Epithelial cell of proximal tubule (primary cell): ENCODE results near the gene AKAP8. TPM values are rescaled to one million over a fixed set of nuclear protein-coding genes. Genes with fewer than 3 reads are reported as not detected.

Experiments used
- DNase-seq: peaks from one replicate; pipeline ENCODE4 v3.0.0-alpha.2; 2011; ENCODE audit warnings: low read depth
- H3K4me3 ChIP-seq: 2 replicates; pipeline ENCODE4 v1.5.1; 2011; ENCODE audit warnings: low read depth, mild to moderate bottlenecking, low read length
- CTCF ChIP-seq: conservative IDR thresholded peaks from 2 replicates; pipeline ENCODE4 v1.5.1; 2012; ENCODE audit warnings: low read depth, mild to moderate bottlenecking, low read length
- total RNA-seq: library from RNA; depleted of rRNA; stranded (reverse); fragments of >200 nt; gene quantifications from 2 replicates; pipeline ENCODE4 v1.2.3, GENCODE V29; 2015

AKAP8 gene
- total RNA-seq, 1 donor from 2014 or later = 14.1 TPM

GRCh38 chr19:15332311-15332996 lies 47.1 kb downstream of the AKAP8 start, which contains the start of gene BRD4:
TSS of gene BRD4 (minus strand) at chr19:15332539. CDS start at chr19:15273099, 59,440 bp downstream.
- DNase-seq = no peak
- peak within 1 kb of the TSS; percentile 97 for H3K4me3 ChIP-seq
- TF ChIP-seq CTCF = no peak

GRCh38 chr19:15331419-15332310 lies 47.9 kb downstream of the AKAP8 start:
- peak overlapping the region; percentile 97 for H3K4me3 ChIP-seq
- no peak for DNase-seq
- no peak for TF ChIP-seq CTCF

GRCh38 chr19:15330801-15331418 lies 48.7 kb downstream of the AKAP8 start:
- no peak for TF ChIP-seq CTCF
- no peak for DNase-seq
- peak overlapping the region; percentile 97 for H3K4me3 ChIP-seq

- TF ChIP-seq CTCF = no peak
- DNase-seq = no peak
- H3K4me3 ChIP-seq = no peak overlapping the region
Observed at GRCh38 chr19:15328312-15328711, 51.3 kb downstream of the AKAP8 start.

GRCh38 chr19:15324791-15325519 lies 54.6 kb downstream of the AKAP8 start:
- DNase-seq = no peak
- peak; percentile 5 for TF ChIP-seq CTCF
- H3K4me3 ChIP-seq = no peak overlapping the region

- TF ChIP-seq CTCF = no peak
- DNase-seq = no peak
- no peak overlapping the region for H3K4me3 ChIP-seq
Observed at GRCh38 chr19:15323496-15324235, 55.9 kb downstream of the AKAP8 start.
